MM.1S (cell line): ENCODE measurements around the gene CD6.

Experiments
- CTCF ChIP-seq: fragments of 300-600 bp; sonication (generic); IDR thresholded peaks from 2 replicates; pipeline ENCODE4 v1.5.1; 2016; ENCODE audit warnings: antibody characterized with exemption, low read length, mixed read lengths
- EZH2phosphoT487 ChIP-seq: fragments of 300-600 bp; sonication (generic); IDR thresholded peaks from 2 replicates; pipeline ENCODE4 v1.6.1; 2018; ENCODE audit warnings: antibody characterized with exemption, low read length

GRCh38 chr11:61054513-61054912, 83.0 kb downstream of the CD6 start:
- TF ChIP-seq EZH2phosphoT487, result no peak
- no peak for TF ChIP-seq CTCF
